GM12872 (cell line): ENCODE results near the gene KIF12.

Source experiments
- TF ChIP-seq, protein P1 (sequence below): IDR thresholded peaks from 3 replicates; pipeline ENCODE4 v1.5.1; 2011; ENCODE audit warnings: low read depth, mild to moderate bottlenecking, low read length, moderate library complexity; ENCODE audit not compliant: insufficient read depth

Gene KIF12

DNA sequence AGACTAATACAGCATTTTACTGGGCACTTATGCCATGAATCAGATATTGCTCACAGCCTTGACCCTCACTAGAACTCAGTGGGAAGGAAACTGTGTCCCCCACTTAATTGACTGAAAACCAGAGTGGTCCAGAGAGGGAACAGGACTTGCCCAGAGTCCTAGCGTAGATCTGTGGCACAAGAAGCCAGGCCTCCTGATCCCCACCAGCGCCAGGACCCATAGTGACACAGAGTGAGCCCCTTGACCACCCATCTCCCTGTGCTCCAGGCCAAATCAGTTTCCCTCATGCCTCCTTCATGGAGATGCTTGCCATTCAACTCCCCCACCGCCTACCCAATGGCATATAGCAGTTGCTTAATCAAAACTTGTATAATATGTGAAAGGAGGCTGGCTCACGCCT lies 8.3 kb downstream of the KIF12 start:
- TF ChIP-seq, protein P1, sequence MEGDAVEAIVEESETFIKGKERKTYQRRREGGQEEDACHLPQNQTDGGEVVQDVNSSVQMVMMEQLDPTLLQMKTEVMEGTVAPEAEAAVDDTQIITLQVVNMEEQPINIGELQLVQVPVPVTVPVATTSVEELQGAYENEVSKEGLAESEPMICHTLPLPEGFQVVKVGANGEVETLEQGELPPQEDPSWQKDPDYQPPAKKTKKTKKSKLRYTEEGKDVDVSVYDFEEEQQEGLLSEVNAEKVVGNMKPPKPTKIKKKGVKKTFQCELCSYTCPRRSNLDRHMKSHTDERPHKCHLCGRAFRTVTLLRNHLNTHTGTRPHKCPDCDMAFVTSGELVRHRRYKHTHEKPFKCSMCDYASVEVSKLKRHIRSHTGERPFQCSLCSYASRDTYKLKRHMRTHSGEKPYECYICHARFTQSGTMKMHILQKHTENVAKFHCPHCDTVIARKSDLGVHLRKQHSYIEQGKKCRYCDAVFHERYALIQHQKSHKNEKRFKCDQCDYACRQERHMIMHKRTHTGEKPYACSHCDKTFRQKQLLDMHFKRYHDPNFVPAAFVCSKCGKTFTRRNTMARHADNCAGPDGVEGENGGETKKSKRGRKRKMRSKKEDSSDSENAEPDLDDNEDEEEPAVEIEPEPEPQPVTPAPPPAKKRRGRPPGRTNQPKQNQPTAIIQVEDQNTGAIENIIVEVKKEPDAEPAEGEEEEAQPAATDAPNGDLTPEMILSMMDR, result no peak

DNA sequence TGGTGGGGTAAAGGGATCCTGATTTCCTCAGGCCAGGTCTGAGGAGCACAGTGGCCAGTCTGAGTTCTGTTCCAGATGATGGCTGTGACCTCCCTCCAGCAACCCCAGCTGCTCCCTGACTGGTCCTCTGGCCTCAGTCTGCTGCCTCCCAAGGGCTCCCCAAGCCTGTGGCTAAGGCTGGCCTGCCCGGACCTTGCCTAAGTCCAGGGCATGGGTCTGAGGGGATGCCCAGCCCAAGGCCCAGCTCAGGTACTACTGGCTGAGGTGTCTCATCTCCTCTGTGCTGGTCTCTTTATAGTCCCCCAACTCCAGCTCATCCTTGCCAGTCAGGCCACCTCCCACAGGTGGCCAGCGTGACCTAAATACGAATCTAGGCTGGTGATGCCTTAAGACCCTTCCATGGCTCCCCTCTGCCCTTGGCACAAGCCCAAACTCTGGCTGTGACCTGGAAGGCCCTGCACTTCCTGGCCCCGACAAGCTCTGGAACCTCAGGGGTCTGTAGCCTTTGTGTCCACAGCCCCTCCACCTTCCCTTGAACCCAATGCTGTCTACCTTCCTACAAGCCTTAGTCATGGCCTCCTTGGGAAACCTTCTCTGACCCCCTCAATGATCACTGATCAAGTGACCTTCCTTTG lies 9.8 kb downstream of the KIF12 start:
- TF ChIP-seq, protein P1, result no peak

DNA sequence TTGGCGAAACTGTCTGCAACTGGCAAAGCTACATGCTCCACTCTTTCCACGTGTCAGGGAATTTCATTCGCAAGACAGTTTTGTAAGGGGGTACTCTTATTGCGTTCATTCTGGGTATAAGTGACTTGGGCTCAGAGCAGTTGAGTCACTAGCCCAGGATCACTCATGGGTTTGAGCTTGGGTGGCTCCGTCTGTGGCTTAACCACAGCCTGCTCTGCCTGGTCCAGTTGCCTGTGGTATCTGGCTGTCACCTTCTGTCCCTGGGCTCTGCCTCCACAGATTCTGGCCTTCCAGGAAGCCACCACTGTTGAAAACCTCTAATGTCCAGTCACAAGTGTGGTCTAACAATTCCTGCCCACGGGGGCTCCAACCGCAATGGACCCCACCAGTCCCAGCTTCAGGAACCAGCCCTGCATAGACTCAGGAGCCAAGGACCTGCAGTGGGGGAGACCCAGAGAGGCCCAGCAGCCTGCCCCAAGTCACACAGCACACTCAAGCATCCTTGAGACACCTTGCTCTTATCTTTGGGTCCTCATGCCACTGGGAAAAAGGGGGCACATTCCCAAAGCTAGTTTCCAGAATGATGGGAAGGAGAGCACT lies 10.4 kb downstream of the KIF12 start:
- TF ChIP-seq, protein P1, result no peak

DNA sequence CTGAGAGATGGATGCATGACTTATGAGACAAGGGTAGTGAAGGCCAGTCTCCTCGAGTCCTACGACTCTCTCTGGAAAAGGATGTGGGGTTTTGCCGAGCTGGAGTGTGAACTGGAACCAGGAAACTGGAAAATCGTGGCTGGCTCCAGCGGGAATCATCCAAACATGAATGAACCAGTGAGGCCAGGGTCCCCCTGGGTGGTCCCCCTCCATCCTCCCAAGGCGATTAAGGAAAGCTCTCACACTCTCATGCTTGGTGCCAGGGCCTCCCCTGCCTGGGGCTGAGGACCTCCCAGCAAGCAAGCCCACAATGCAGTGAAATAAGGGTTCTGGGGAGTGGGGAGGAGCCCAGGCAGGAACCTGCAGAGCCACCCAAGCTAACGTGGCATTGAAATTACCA lies 11.4 kb downstream of the KIF12 start:
- TF ChIP-seq, protein P1, result no peak

DNA sequence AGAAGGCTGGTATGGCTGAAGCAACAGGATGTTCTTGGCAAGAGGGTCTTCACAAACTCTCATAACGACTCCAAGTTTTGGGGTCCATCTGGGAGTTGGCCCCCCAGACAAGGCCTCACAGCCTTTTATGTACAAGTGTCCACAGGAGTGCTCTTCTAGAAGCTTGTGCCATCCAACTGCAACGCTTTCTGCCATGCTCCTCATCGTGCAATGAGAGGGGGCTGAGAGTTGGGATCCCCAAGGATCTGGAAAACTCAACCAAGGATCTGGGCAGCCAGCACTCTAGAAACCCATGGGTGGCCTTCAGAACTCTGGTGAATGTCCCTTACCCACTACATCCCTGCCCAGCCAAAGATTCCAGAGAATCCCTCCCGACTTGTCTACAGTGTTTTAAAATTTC lies 12.5 kb downstream of the KIF12 start:
- TF ChIP-seq, protein P1, result no peak

DNA sequence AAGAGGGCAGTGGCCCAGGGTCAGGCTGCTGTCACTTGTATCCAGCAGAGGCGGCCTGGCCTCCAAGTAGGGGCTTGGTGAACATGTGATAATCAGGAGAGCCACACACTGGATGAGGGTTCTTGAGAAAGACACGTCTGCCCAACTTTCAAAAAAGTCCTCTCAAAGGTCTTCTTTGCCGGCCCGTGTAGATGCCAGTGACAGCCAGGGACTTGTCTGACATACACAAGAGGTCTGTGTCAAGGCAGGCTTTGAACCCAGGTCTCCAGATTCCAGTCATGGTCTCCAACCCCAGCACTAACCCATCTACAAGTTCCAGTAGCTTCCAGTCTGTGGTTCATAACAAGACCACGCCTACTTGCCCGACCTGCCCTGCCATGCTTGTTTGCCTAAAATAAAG lies 13.1 kb downstream of the KIF12 start:
- TF ChIP-seq, protein P1, result no peak

GRCh38 chr9:114085387-114085789 lies 13.7 kb downstream of the KIF12 start:
- TF ChIP-seq, protein P1, result no peak
